Activated CD4-positive, alpha-beta T cell treated with anti-CD3 and anti-CD28 coated beads for 48 hours (primary cell): ENCODE results near the gene ZNFX1.

ENCODE experiments used
- DNase-seq: peaks from one replicate; pipeline ENCODE4 v3.0.0-alpha.2; 2020

The ZNFX1 gene

GRCh38 chr20:49277786-49278035, 146 bp downstream of the ZNFX1 start:
- DNase-seq, result no peak

DNA sequence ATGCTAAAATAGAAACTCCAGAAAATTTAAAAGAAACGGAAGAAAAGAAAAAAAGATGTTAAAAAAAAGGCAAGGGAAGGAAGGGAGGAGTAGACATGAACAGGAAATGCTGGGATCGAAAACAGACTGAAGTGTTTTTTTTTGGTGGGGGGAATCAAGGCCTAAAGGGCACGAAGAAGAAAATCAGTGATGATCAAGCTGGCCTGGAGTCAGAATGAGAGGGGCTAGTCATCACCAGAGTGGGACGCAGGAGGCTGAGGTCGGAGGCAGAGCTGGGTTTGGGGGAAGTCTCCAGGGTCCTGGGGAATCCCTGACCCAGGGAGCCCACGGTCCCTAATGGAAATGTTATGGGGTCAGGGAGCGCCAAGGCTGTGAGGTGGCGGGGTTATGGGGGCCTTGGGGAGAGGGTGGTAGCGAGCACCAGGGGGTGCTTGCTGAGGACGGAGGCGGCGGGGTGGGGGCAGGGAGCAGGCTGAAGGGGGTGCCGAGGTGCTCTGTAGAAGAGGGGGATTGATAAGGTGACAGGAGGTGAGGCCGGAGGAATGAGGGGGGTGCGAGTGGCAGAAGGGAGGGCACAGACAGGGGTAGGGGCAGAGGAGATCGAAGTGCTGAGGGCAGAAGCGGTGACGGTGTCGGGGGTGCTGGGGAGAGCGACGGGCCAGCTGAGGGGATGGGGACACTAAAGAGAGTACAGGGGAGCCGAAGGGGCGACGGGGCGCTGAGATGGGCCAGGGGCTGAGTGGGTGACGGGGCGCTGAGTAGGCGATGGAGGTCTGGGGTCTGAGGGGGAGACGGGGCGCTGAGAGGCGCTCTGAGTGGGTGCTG, 684 bp downstream of the ZNFX1 start:
- peak; percentile 79 for DNase-seq

DNA sequence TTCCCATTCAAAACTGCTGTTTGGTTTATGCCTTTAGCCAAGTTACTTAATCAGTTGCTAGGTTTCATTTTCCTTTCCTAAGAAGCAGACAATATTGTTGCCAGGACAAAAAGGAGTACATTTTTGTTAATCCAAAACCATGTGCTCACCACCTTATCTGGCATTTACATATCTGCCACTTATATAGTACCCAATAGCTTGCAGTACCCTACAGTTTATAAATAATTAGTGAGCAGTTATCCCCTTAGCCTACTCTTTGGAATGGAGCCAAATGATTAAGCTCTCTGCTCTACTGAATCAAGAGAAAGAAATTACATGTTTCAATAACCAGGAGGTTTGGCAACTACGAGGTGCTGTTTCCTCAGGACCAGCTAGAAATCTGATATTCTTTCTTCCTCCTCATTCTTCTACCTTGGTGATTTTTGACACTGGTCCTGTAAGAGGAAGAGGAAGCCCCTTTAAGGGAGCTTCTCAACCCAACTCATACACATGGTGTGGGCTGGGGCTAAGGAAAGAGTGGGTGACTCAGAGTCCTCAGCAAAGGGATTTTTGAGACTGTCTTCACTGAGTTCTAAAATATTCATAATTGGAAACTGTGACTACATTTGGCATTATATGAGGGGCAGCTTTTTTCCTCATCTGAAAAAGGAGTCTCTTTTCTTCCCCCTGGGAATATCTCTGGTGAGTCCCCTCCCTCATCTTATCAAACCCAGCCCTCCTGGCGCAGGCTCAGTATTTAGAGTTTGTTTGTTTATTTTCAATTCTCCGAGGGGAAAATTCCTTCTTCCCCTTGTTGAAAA, 1.5 kb downstream of the ZNFX1 start:
- DNase-seq, result peak; percentile 63

DNA sequence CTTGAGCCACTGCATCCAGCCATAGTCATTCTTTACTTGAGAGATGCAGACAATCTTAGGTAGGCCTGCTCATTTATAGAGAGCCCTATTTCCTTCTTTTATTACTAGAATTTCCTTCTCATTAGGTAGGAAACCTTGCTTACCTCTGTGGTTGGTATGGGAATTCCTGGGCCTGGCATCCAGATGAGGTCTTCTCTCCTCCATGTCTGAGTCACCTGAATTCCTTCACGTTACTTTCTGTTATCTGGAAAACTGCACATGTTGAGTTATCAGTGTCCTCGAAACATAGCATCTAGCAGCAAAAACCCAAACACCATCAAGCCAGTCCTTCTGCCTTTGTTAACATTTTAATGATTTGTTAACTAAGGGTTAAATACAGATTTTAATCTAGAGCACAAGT, 2.2 kb downstream of the ZNFX1 start:
- DNase-seq, result no peak

DNA sequence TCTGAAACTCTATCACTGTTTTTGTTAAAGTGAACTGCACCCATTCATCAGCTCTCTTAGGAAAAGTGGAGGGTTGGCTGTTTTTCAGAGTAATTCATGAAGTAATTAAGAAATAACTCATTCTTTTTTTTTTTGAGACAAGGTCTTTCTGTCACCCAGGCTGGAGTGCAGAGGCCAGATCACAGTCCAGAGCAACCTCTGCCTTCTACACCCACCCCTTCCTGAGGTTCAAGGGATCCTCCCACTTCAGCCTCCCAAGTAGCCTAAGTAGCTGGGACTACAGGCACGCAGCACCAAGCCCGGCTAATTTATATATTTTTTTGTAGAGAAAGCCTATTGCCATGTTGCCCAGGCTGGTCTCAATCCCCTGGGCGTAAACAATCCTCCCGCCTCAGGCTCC, 2.6 kb downstream of the ZNFX1 start:
- no peak for DNase-seq

- DNase-seq, result no peak
Measured at GRCh38 chr20:49273696-49274277, 4.1 kb downstream of the ZNFX1 start.

DNA sequence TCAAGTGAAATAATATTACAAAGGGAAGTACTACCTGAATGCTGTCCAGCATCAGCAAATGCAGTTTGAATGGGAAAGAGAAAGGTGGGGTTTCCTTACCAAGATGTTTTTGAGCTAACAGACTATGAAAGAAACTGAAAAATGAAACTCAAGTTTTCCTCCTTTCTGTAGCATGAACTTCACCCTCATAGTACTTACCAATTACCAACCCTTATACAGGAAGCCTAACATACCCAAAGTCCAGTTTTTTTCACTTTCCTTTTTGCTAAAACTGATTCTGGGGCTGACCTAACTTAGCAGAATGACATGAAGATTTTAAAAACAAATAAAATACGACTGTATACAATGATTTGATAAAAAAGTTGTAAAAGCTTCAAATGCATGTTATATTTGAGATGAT, 5.2 kb downstream of the ZNFX1 start:
- no peak for DNase-seq

GRCh38 chr20:49270736-49271135, 7.1 kb downstream of the ZNFX1 start:
- DNase-seq, result no peak

DNA sequence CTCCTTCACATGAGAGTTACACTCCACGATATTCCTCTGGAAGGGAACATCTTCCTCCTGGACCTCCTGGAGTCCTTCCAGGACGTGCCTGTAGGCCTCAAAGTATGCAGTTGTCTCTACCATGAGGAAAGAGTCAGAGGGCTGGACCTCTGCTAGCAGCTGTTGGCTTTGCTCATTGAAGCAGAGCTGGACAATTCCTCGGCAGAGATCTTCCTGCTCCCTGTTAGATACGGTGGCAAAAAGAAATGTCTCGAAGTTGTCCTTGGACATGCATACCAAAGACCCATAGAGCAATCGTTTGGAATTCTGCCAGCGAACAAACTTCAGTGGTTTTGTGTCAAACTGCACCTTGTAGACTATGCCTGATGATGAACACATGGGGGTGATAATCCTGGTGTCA, 7.7 kb downstream of the ZNFX1 start:
- DNase-seq, result no peak

GRCh38 chr20:49268600-49269365, 9.1 kb downstream of the ZNFX1 start:
- no peak for DNase-seq

- DNase-seq, result no peak
Measured at GRCh38 chr20:49267327-49267726, 10.5 kb downstream of the ZNFX1 start.

DNA sequence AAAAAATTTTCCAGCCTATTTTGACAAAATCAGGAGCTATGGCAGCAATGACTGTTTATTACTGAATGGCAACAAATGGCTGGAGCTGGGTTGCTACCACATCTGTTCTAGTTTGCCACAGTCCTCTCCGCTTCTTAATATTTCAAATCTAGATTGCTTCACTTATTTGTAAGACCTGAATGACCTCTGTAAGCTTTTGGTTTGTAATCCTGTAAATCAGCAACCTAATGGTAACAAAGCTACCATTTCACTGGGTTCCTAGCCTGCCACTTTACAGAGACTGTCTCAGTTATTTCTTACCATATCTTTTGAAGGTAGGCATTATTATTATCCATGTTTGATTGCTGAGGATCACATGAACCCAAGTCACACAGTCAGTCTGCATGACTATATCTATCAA, 15.4 kb downstream of the ZNFX1 start:
- no peak for DNase-seq

GRCh38 chr20:49261173-49261572, 16.7 kb downstream of the ZNFX1 start:
- DNase-seq, result no peak

- no peak for DNase-seq
Measured at GRCh38 chr20:49260218-49260617, 17.6 kb downstream of the ZNFX1 start.

DNA sequence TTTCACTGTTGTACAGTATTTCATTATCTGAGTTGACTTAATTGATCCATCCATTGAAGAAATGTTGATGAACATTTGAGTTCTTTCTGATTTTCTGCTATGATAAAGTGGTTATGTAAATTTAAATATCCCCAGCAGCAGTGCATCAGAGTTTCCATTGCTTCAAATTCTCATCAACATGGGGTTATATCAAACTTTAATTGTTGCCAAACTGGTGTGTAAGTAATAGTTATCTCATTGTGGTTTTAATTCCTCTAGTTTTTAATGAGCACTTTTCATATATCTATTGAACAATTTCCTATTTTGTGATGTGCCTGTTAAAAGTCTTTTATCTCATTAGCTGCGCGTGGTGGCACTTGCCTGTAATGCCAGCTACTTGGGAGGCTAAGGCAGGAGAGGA, 18.1 kb downstream of the ZNFX1 start:
- no peak for DNase-seq

- no peak for DNase-seq
Measured at GRCh38 chr20:49259284-49259683, 18.6 kb downstream of the ZNFX1 start.

- DNase-seq, result no peak
Measured at GRCh38 chr20:49256261-49256660, 21.6 kb downstream of the ZNFX1 start.

DNA sequence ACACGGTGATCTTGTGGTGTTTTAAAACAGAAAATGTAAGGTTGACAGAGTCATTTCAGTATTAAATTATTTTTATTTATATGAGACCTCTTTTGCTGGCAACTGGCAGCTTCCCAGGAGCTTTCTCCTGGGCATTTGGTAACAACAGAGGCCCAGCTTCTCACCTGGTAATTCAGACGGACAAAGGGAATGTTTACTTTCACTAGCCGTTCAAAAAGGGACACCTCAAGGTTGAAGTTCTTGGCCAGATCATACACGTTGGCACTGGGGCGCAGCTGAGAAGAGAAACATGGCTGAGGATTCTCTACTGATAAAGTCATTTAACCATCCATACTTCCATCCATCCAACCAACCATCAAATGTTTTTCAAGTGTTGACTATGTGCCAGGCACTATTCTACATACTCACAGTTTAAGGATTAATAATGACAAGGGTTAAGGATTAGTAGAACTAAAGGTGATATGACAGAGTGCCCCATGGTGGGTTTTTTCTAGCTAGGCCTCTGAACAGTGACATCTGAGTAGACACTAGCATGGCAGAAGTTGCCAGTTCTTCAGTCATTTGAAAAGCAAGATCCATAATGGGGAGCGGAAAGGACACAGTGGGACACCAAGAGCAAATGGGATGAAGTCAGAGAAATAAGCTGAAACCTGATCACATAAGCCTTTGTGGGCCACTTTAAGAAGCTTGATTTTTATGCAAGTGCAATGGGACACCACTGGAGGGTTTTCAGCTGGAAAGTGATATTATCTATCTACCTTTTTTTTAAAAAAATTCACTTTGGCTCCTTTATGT, 25.1 kb downstream of the ZNFX1 start:
- no peak for DNase-seq

GRCh38 chr20:49248879-49249665, 28.8 kb downstream of the ZNFX1 start:
- DNase-seq, result no peak

GRCh38 chr20:49248301-49248700, 29.6 kb downstream of the ZNFX1 start:
- no peak for DNase-seq

GRCh38 chr20:49247792-49248191, 30.1 kb downstream of the ZNFX1 start:
- no peak for DNase-seq
